ENCODE data around the gene GNG3.
"Not testable (repeated sequence)": the region's sequence is repeated elsewhere in the genome, so short reads cannot be mapped to it uniquely, and the experiment has no call there.

The GNG3 gene

DNA sequence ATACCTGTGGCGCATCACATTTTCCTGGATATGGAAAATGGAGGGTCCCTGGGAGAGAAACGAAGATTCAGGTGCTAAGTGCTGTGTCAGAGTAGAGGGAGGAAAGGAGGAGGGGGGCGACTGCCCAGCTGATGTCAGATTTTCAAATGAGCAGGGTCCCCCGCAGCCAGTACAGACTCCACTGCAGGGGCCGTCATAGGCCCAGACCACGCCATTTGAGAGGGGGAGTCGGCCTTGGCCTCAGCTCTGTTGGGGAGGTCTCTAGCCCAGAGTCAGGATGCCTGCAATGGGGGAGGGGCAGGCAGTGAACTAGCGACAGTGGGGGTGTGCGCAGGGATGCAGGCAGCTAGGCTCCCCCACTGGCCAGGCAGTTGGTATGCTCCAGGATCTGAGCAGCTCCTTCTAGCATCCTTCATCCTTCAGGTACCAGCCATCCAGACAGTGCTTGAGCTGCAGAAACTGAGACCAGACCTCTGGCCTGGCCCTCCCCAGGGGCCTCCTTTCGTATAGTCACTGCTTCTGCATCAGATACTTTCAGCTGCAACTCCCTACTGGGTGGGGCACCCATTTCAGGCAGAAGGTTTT lies at the start of gene GNG3, which contains the start of gene BSCL2:
Gene GNG3, plus strand, starts transcription at position 400 of the 585 bp plus-strand sequence. CDS start 620 bp downstream, outside the sequence.
Gene BSCL2, minus strand, starts transcription at position 148 of the 585 bp plus-strand sequence. CDS start 229 bp downstream, outside the sequence.
- DNase-seq, result peak; percentile 61 to 84

- DNase-seq, result no peak
These were observed 42.9 kb upstream of the GNG3 start for GRCh38 chr11:62664405-62665074.

DNA sequence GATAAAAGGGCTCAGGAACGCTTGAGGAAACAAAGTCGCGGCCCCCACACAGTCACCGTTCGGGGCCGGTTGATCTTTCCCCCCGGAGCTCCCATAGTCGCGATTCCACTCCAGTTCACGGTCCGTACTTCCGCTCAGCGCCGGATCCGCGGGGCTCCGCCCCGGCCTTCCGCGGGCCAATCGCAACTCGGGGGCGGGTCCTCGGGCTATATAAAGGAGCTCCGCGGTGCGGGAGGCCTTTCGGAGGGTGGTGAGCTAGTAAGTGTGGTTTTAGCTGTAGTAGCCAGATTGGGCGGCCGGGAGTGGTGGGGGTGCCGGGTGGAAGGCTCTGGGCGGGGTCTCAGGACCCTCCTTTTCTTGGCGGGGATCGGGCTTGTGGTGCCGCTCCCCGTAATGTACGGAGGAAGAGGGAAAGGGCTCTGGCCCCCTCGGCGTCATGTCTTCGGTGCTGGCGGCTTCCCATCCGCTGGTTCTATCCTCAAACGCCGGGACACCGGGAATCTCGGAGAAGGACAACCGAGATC lies 42.3 kb upstream of the GNG3 start, which contains the start of the genes C11orf98 and CSKMT:
Gene C11orf98, minus strand, starts transcription at position 136 of the 524 bp plus-strand sequence. Its CDS starts 41 bp downstream, at position 95.
Gene CSKMT, plus strand, starts transcription at position 238 of the 524 bp plus-strand sequence. CDS start 568 bp downstream, outside the sequence.
- peak; percentile 95 for DNase-seq

GRCh38 chr11:62665599-62666258 lies 41.7 kb upstream of the GNG3 start:
- peak in 1 of 2 donors; percentile 49 for DNase-seq

GRCh38 chr11:62666259-62666926 lies 41.1 kb upstream of the GNG3 start:
- DNase-seq, result no peak

GRCh38 chr11:62667460-62667859 lies 40.0 kb upstream of the GNG3 start:
- DNase-seq, result no peak

GRCh38 chr11:62669420-62670161 lies 37.9 kb upstream of the GNG3 start:
- DNase-seq, result no peak

- DNase-seq, result peak in 1 of 2 donors; percentile 30
These were observed 36.3 kb upstream of the GNG3 start for GRCh38 chr11:62671236-62671607.

DNA sequence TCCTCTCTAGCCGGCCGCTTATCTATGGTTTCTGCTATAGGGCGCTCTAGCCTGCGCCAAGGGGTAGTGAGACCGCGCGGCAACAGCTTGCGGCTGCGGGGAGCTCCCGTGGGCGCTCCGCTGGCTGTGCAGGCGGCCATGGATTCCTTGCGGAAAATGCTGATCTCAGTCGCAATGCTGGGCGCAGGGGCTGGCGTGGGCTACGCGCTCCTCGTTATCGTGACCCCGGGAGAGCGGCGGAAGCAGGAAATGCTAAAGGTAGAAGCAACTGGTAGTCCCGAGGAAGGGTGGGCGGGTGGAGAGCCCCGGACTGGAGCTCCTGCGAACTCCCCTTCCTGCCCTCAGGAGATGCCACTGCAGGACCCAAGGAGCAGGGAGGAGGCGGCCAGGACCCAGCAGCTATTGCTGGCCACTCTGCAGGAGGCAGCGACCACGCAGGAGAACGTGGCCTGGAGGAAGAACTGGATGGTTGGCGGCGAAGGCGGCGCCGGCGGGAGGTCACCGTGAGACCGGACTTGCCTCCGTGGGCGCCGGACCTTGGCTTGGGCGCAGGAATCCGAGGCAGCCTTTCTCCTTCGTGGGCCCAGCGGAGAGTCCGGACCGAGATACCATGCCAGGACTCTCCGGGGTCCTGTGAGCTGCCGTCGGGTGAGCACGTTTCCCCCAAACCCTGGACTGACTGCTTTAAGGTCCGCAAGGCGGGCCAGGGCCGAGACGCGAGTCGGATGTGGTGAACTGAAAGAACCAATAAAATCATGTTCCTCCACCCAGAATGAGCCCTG lies 35.7 kb upstream of the GNG3 start, which contains the start of the genes LBHD1 and UQCC3:
Gene LBHD1, minus strand, starts transcription at position 660 of the 782 bp plus-strand sequence. CDS start 2,236 bp downstream, outside the sequence.
Gene UQCC3, plus strand, starts transcription at position 66 of the 782 bp plus-strand sequence. Its CDS starts 73 bp downstream, at position 139.
- DNase-seq, result peak; percentile 67 to 82

DNA sequence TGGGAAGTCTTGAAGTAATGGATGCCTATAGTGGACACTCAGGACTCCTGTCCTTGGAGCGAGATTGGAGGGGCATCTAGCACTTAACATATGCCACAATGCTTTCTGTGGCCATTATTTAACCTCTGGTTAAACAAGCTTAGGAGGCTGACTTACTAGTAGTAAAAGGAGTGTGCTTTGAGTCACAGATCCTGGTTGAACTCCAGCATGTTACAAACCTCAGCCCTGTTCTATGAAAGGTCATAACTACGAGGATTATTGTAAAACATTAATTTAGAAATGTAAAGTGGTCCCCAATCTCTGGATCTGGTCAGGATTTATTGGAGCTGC lies 34.3 kb upstream of the GNG3 start:
- no peak for DNase-seq

- not testable (repeated sequence) for DNase-seq
These were observed 32.1 kb upstream of the GNG3 start for GRCh38 chr11:62675415-62675814.

DNA sequence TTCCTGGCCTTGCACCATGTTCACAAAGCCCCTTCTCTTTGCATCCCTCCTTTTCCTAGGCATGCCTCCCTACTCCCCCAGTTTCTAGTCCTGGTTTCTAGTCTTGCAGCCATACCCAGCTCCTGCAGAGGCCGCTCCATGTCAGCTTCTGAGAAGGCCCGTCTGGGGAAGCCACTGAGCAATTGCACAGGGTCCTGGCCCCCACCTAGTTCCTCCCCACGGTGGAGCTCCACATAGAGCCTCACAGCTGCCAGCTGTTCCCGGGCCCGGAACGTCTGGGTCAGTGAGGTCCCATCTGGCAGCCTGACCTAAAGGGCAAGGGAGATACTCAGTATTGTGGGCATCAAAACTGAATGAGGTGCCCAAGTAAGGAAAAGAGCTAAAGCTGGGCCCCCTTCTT lies 30.8 kb upstream of the GNG3 start:
- no peak for DNase-seq

DNA sequence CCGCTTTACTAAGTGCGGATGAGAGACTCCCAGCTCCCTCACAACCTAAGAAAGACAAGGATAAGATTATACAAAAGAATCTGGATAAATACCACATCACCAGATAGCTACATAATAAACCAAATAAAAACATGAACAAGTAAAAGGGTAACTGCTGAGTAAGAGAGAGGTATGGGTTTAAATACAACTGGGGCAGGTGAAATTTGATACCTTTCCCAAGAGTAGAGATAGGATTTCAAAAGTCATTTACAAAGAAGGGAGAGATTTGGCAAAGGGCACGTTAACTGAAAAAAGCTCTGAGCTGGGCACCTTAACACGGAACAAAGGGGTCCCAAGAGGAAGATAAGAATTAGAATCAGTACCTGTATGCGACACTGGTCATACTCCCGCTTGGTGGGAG lies 30.3 kb upstream of the GNG3 start:
- DNase-seq, result no peak

- no peak for DNase-seq
These were observed 29.8 kb upstream of the GNG3 start for GRCh38 chr11:62677714-62678113.

DNA sequence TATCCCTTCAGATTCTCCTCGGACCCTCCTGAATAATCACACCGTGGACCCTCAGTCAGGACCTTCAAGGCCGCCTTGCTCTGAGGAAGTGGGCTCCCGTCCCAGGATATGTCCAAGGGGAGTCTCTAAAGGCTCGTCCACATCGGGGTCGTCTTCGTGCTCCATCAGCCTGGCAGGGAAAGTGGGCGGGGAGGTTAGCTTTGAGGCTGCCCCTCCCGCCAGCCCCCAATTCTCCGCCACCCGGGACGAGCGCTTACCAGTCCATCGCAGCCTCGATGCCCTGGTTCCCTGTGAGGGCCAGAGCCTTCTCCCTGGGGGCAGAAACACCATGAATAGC lies 29.1 kb upstream of the GNG3 start:
- DNase-seq, result no peak

- peak; percentile 74 to 85 for DNase-seq
These were observed 28.4 kb upstream of the GNG3 start, which contains the start of gene UBXN1 for GRCh38 chr11:62678770-62679696. UBXN1 (minus strand) TSS chr11:62679073; CDS start chr11:62678923, 150 bp downstream.

- peak in 1 of 2 donors; percentile 21 for DNase-seq
These were observed 26.6 kb upstream of the GNG3 start for GRCh38 chr11:62680825-62681240.

DNA sequence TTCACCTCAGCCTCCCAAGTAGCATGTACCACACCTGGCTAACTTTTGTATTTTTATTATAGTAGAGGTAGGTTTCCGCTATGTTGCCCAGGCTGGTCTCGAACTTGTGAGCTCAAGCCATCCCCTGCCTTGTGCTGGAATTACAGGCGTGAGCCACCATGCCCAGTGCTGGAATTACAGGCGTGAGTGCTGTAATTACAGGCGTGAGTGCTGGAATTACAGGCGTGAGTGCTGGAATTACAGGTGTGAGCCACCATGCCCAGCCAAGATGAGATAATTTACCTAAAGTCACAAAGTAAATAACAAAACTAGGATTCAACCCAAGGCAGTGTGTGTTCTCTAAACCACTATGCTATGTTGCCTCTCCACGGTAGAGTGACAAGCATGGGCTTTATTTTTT lies 25.0 kb upstream of the GNG3 start:
- DNase-seq, result no peak

DNA sequence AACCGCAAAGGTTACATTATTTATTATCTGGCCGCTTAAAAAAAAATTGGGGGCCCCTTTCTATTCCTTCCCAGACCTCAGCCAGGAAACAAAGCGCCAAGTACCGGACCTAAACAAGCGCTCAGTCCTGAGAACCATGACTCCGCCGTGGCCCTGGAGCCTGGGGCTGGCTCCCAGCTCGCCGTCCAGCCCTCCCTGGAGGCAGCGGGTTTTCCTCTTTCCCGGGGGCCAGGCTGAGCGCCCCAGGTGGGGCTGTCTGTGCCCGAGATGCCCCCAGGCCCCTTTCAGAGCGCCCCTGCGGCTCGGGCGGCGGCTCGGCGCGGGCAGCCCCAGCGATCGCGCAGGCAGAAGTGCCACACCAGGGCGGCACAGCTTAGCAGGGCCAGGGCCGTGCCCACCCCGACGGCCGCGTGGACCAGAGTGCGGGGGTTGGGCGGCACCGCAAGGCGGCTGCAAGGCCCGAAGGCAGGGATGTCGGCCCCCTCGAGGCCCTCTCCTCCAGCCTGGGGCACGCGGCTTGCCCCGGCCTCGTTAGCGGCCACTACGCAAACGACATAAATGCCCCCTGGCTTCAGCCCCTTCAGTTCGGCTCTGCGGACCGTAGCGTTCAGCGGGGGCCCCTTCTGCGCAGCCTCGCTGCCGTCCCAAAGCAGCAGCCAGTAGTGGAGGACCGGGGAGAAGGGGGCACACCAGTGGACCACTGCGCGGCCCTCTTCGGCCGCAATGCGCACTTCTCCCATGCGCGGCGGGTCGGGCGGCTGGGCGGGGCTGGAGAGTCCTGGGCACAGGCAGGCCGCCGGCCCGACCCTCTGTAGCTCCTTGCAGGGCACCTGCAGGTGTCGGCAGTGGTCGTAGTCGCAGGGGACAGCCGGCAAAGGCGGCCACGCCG lies 19.7 kb upstream of the GNG3 start:
- DNase-seq, result no peak
